ENCODE data around the gene CPEB2. TPM values are rescaled to one million over a fixed set of nuclear protein-coding genes. Genes with fewer than 3 reads are reported as not detected.

CPEB2 gene
- total RNA-seq, 4 donors from 2014 or later = 12.5 to 24.3 (median 16.4) TPM

DNA sequence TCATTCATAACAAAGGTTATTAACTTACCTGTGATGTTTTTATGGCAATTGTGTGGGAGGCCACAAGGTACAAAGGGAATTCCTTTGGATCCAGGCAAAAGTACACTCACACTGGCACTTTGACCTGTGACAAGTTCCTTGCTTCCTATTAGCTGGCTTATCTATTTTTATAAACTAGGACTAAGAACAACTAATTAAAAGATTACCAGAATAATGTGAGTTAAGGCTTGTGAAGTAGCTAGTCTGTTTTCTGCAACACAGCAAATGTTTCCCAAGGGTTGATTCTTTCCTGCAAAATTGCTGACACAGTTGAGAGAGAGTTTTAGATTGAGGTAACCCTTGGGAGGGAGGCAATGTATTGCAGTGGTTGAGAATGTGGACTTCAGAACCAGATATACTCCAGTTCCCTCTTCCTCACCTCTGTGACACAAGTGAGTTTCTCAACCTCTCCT is 107.9 kb downstream of the CPEB2 start:
- H3K4me3 ChIP-seq (replicated peaks in 1 of 3) = no peak overlapping the region
- DNase-seq = no peak
- intact Hi-C loops (cut with DNase I) = no loop called here
- H3K9me3 ChIP-seq = no peaks in the 10 kb centered on the region
- H3K27ac ChIP-seq = no peak overlapping the region
- H3K36me3 ChIP-seq = no peaks in the 10 kb centered on the region
- H3K4me1 ChIP-seq = no peaks in the 10 kb centered on the region
- H3K27me3 ChIP-seq = no peaks in the 10 kb centered on the region
- no peak for TF ChIP-seq POLR2A (IDR thresholded peaks at IDR 0.05)
- TF ChIP-seq, protein P1, sequence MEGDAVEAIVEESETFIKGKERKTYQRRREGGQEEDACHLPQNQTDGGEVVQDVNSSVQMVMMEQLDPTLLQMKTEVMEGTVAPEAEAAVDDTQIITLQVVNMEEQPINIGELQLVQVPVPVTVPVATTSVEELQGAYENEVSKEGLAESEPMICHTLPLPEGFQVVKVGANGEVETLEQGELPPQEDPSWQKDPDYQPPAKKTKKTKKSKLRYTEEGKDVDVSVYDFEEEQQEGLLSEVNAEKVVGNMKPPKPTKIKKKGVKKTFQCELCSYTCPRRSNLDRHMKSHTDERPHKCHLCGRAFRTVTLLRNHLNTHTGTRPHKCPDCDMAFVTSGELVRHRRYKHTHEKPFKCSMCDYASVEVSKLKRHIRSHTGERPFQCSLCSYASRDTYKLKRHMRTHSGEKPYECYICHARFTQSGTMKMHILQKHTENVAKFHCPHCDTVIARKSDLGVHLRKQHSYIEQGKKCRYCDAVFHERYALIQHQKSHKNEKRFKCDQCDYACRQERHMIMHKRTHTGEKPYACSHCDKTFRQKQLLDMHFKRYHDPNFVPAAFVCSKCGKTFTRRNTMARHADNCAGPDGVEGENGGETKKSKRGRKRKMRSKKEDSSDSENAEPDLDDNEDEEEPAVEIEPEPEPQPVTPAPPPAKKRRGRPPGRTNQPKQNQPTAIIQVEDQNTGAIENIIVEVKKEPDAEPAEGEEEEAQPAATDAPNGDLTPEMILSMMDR (IDR thresholded peaks at IDR 0.05) = no peak

DNA sequence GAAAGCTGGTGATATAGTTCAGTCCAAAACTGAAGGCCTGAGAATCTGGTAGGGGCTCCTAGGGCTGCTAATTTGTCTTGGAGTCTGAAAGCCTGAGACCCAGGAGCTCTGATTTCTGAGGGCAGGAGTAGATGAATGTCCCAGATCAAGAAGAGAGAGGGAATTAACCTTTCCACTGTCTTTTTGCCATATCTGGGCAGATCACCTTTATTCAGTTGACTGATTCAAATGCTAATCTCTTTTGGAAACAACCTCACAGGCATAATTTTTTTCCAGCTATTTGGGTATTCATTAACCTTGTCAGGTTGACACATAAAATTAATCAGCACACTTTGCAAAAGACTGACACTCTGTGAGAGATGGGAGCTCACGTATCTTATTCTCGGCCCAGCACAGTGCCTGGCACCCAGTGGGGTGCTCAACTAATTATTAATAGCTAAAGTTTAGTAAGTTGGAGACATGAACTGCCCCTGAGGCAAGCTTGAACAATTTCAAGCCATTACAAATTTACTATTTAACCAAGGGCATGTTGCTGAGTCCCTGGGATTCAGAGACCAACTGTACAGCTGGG is 114.3 kb downstream of the CPEB2 start:
- Histone ChIP-seq H3K27ac (no peak overlapping the region), H3K4me3 (replicated peaks in 1 of 3) (no peak overlapping the region), H3K9me3 (no peaks in the 10 kb centered on the region), H3K27me3 (no peaks in the 10 kb centered on the region), H3K4me1 (no peaks in the 10 kb centered on the region), H3K36me3 (no peaks in the 10 kb centered on the region)
- intact Hi-C loops (cut with DNase I) = no loop called here
- DNase-seq = no peak
- 88 to 96% methylated on average over 2 of the region's 2 CpGs for WGBS, 2 donors
- TF ChIP-seq, protein P1 (IDR thresholded peaks at IDR 0.05) = no peak
- TF ChIP-seq POLR2A (IDR thresholded peaks at IDR 0.05) = no peak

DNA sequence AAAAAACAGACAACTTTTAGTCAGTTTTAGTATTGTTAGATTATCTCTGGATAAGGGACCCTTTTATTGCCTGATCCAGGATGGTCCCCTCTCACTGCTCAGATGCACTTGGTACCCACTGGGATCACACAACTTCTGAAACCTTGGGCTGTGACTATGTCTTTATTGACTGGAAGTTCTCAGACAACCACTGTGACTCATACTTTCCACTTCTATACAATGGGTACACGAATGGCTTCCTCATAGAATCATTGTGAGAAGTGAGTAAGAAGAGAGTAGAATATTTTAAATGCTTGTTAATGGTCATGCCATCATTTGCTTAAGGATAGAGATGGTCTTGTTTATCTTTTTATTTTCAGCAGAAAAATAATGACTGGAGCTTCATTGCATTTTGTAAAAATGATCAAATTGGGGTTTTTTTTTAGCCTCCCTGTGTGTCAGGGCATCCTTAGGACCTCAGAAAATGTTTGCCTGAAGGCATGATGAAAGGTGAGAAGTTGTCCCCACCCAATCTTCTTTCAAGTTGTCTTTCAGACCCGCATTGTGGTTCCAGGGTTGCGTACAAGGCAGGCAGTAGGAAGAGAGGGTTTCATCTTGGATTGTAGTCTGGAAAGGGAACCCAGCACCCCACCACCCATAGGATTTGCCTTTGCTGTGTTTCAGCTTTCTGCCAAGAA is 115.1 kb downstream of the CPEB2 start:
- TF ChIP-seq POLR2A (IDR thresholded peaks at IDR 0.05) = no peak
- TF ChIP-seq, protein P1 (IDR thresholded peaks at IDR 0.05) = no peak
- Histone ChIP-seq H3K4me3 (replicated peaks in 1 of 3) (no peak overlapping the region), H3K27me3 (no peaks in the 10 kb centered on the region), H3K4me1 (no peaks in the 10 kb centered on the region), H3K9me3 (no peaks in the 10 kb centered on the region), H3K36me3 (no peaks in the 10 kb centered on the region), H3K27ac (no peak overlapping the region)
- intact Hi-C loops (cut with DNase I) = no loop called here
- whole genome bisulfite sequencing, 2 donors = 79 to 87% methylated on average over 3 of the region's 3 CpGs
- no peak for DNase-seq

DNA sequence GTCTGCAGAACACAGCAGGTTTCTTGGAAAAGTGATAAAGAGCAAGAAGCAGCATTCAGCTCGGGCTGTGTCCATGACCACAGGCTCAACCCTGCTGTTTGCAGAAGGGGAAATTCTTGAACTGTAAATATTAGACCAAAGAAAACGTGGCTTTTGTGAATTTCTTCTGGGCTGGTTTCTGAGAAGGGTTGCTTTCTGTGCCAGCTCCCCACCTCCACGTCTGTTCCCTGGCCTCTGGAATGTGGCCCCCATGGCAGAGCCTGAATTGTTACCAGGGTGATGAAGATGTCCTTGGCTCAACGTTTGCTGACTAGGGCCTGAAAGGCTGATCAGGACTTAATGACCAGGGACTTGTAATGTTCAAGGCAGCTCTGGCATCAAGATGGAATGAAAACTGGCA is 116.0 kb downstream of the CPEB2 start:
- Histone ChIP-seq H3K27ac (no peak overlapping the region), H3K27me3 (no peaks in the 10 kb centered on the region), H3K9me3 (no peaks in the 10 kb centered on the region), H3K4me3 (replicated peaks in 1 of 3) (no peak overlapping the region), H3K36me3 (no peaks in the 10 kb centered on the region), H3K4me1 (no peaks in the 10 kb centered on the region)
- WGBS, 2 donors = 19 to 28% methylated on average over 4 of the region's 4 CpGs
- intact Hi-C loops (cut with DNase I) = no loop called here
- TF ChIP-seq, protein P1 (IDR thresholded peaks at IDR 0.05) = no peak
- TF ChIP-seq POLR2A (IDR thresholded peaks at IDR 0.05) = no peak
- DNase-seq = peak; percentile 32 to 43

Data from thyroid gland (tissue), 4 donors.